Measurements from ENCODE around the gene MAP3K2.
"Not testable (repeated sequence)": the region's sequence is repeated elsewhere in the genome, so short reads cannot be mapped to it uniquely, and the experiment has no call there.

MAP3K2 gene

DNA sequence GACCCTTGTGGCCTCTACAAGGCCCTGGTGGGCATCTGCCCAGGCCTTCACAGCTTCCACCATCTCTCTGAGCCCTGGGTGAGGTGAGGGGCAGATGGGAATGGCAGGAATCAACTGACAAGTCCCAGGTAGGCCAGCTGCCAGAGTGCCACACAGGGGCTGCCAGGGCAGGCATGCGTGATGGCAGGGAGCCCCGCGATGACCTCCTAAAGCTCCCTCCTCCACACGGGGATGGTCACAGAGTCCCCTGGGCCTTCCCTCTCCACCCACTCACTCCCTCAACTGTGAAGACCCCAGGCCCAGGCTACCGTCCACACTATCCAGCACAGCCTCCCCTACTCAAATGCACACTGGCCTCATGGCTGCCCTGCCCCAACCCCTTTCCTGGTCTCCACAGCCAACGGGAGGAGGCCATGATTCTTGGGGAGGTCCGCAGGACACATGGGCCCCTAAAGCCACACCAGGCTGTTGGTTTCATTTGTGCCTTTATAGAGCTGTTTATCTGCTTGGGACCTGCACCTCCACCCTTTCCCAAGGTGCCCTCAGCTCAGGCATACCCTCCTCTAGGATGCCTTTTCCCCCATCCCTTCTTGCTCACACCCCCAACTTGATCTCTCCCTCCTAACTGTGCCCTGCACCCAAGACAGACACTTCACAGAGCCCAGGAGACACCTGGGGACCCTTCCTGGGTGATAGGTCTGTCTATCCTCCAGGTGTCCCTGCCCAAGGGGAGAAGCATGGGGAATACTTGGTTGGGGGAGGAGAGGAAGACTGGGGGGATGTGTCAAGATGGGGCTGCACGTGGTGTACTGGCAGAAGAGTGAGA is 32.5 kb upstream of the MAP3K2 start:
- DNase-seq = no peak

DNA sequence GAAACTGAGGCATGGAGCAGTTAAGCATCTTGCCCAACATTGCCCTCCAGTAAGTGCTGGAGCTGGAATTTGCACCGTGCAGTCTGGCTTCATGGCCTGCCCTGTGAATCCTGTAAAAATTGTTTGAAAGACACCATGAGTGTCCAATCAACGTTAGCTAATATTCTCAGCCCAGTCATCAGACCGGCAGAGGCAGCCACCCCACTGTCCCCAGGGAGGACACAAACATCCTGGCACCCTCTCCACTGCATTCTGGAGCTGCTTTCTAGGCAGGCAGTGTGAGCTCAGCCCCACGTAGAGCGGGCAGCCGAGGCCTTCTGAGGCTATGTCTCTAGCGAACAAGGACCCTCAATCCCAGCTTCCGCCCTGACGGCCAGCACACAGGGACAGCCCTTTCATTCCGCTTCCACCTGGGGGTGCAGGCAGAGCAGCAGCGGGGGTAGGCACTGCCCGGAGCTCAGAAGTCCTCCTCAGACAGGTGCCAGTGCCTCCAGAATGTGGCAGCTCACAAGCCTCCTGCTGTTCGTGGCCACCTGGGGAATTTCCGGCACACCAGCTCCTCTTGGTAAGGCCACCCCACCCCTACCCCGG is 31.8 kb upstream of the MAP3K2 start:
- no peak for DNase-seq

DNA sequence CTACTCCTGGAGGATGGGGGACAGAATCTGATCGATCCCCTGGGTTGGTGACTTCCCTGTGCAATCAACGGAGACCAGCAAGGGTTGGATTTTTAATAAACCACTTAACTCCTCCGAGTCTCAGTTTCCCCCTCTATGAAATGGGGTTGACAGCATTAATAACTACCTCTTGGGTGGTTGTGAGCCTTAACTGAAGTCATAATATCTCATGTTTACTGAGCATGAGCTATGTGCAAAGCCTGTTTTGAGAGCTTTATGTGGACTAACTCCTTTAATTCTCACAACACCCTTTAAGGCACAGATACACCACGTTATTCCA is 31.3 kb upstream of the MAP3K2 start:
- no peak for DNase-seq

DNA sequence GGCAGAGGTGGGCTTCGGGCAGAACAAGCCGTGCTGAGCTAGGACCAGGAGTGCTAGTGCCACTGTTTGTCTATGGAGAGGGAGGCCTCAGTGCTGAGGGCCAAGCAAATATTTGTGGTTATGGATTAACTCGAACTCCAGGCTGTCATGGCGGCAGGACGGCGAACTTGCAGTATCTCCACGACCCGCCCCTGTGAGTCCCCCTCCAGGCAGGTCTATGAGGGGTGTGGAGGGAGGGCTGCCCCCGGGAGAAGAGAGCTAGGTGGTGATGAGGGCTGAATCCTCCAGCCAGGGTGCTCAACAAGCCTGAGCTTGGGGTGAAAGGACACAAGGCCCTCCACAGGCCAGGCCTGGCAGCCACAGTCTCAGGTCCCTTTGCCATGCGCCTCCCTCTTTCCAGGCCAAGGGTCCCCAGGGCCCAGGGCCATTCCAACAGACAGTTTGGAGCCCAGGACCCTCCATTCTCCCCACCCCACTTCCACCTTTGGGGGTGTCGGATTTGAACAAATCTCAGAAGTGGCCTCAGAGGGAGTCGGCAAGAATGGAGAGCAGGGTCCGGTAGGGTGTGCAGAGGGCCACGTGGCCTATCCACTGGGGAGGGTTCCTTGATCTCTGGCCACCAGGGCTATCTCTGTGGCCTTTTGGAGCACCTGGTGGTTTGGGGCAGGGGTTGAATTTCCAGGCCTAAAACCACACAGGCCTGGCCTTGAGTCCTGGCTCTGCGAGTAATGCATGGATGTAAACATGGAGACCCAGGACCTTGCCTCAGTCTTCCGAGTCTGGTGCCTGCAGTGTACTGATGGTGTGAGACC is 30.7 kb upstream of the MAP3K2 start, which contains the start of gene PROC:
TSS of gene PROC (plus strand) at position 128 of the 812 bp plus-strand sequence. CDS start 1,516 bp downstream, outside the sequence.
- no peak for DNase-seq

DNA sequence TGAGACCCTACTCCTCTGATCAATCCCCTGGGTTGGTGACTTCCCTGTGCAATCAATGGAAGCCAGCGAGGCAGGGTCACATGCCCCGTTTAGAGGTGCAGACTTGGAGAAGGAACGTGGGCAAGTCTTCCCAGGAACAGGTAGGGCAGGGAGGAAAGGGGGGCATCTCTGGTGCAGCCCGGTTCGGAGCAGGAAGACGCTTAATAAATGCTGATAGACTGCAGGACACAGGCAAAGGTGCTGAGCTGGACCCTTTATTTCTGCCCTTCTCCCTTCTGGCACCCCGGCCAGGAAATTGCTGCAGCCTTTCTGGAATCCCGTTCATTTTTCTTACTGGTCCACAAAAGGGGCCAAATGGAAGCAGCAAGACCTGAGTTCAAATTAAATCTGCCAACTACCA is 29.6 kb upstream of the MAP3K2 start:
- DNase-seq = no peak

DNA sequence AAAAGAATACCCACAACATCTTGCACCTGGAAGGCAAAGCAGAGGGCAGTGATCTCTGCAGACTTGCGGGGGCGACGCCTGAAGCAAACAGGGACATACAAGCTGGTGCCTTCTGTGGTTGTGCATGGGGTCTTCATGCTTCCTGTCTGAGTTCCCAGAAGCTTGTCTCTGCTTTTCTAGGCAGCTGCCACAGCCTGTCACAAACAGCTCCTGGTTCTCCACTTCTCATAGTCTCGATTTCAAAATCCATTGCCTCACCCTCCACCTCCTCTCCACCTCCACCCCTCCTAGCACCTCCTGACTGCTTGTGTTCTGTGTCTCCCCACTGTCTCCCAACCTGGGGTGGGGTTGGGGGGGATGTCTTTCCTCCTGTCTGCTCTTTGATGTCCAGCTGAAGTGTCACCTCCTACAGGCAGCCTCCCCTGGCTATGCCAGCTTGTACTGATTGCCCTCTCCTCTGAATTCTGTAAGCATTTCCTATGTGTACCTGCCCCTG is 28.8 kb upstream of the MAP3K2 start:
- DNase-seq = peak; percentile 41

DNA sequence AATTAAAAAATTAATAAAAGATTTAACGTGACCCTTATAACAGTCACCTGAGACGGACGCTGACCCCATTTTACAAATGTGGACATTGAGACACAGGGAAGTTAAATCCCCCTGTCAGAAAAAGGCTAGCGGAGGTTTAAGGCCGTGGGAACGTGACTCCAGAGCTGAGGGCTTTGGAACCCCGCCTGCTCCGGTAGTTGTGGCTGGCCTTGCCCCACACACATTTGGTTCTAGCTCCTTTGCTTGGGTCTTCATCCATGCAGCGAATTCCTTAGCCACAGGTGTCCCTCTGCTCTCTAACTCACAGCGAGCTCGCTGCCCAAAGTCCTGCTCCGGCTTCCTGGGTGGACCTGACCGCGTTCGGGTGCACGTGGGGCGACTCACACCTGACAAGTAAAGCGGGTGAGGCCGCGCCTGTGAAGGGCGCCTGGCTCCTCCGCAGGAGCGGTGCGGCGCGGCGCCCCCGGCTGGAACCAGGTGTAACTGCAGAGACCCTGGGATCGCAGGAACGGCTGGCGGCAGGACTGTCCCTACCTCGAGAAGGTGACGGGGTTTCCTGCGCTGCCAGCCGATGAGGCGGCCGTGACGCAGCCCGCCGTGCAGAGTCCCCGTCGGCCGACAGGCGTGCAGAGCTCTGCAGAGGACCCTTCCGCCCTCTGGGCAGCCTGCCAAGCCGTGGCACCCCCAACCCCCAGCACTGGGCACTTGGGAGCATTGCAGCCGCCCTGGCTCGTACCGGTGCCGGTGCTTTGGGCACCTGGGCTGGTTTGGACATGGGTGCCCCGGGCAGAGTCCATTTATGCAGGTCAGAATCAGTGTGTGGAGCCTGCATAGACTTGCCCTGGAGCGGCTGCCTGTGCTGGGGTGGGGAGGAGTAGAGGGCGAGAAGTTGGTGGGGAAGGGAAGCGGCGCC is 28.1 kb upstream of the MAP3K2 start:
- DNase-seq = peak; percentile 82

DNA sequence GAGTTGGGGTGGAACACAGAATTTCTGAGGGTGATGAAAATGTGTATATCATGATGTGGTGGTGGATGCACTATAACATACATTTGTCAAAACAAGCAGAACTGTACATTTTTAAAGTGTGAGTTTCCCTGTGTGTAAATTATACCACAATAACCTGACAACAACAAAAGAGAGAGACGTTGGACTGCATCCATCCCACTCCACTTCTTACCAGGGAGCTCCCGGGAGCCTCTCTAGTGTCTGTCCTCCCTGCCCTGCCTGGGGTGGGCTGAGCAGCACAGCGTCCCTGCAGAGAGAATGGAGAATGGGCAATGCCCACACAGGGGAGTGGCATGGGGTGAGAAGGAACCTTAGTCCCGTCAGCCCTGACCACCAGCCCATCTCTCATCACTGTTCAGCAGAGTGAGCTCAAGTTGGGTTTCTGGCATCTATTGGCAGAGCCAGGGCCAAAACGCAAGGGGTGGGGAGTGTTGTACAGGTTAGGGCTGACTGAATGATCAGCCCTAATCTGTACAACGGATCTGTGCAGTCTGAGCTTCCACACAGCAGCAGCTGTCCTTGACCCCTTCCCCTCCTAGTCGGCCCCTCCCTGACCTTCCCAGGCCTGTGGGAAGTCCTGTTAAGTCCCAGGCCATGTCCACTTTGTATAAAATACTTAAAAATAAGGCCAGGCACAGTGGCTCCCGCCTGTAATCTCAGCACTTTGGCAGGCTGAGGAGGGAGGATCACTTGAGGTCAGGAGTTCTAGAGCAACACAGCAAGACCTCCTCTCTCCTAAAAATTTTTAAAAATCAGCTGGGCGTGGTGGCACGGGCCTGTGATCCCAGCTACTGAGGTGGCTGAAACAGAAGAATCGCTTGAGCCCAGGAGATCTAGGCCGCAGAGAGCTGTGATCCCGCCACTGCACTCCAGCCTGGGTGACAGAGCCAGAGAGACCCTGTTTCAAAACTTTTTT is 27.1 kb upstream of the MAP3K2 start:
- DNase-seq = no peak

DNA sequence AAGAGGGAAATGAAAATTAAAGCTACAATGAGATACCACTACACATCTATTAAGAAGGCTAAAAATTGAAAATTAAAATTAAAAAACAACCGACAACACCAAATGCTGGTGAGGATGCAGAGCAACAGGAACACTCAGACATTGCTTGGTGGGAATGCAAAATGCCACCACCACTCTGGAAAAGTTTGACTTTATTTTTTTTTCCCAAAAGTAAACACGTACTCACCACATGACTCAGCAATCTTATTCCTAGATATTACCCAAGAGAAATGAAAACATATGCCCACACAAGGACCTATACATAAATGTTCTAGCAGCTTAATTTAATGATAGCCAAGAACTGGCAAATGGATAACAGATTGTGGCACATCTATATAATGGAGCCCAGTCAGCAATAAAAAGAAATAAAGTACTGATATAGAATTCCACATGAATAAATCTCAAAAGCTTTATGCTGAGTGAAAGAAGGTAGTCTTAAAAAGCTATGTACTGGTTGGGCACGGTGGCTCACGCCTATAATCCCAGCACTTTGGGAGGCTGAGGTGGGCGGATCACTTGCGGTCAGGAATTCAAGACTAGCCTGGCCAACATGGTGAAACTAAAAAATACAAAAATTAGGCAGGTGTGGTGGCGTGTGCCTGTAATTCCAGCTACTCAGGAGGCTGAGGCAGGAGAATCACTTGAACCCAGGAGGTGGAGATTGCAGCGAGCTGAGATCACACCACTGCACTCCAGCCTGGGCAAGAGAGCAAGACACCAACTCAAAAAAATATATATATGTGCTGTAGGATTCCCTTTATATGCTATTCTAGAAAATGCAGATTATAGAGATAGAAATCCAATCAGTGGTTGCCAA is 26.2 kb upstream of the MAP3K2 start:
- no peak for DNase-seq

DNA sequence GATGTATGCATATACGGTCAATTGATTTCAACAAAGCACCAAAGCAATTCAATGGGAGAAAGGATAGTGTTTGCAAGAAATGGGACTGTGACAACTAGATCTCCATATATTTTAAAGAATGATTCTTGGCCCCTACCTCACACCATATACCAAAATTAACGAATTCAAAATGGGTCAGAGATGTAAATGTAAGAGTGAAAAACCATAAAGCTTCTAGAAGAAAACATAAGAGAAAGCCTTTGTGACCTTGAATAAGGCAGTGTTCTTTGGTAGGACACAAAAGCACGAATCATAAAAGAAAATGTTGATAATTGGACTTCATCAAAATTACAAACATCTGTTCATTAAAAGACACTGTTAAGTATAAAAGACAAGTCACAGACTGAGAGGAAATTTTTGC is 25.4 kb upstream of the MAP3K2 start:
- DNase-seq = no peak

DNA sequence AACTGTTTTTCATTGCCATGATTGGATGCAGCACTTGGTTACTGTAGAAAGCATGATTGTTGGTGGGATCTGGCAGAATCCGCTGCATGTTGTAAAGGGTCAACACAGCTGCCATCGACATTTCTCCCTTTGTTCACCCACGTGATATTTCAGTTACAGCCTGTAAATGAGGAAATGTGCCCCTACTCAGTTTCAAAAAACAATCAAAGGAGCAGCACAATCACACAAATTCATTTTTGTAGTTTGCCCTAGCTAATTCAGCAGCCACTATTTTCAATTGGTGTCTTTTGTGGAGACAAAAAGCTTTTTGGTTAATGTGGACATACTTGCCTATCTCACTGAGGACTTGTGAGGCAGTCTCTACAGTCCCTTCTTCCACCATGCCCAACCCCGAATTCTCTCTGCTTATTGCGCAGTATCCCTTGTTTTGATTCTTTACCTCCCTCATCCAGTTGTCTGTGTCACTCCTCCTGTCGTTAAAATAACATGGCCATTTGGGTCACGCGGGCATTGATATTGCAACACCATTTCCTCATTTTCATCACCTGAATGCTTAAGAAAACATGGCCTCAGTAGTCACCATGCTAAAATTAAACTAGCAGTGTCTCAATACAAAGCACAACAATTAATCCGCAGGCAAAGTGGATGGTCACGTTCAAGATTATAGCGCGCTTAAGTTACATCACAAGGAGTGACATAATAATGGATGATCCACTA is 24.0 kb upstream of the MAP3K2 start:
- DNase-seq = no peak

DNA sequence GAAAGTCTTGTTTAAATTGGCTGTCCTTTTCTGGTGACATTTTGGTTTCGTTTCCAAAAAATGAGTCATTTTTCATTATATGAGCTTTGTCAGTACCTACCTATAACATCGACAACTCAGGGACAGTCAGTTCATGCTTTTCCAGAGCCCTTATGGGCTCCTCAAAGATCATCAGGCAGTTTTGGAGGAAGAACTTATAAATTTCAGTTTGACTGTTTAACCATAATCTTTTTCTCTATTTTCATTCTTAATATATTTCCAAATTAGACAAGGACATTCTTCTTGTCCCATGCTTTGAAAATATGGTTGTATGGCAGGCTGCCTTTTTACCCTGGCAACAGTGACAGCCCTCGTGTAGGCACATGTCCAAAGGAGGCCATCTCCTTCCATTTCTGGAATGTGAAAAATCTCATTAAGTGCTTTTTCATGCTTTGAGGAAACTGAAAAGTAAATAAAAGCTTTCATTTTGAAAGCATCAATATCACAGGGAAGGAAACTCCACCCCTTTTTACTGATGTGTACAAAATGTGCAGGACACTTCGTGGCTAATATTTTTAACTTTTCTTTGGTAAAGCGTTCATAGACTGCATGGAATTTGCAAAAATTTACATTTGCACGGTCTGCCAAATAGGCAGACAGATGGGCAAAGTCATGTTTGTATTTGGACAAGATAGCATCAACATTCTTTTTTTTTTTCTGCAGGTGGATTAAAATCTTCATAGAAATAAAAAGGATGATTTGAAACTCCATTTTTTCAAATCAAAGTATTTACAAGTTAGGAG is 23.3 kb upstream of the MAP3K2 start:
- no peak for DNase-seq

DNA sequence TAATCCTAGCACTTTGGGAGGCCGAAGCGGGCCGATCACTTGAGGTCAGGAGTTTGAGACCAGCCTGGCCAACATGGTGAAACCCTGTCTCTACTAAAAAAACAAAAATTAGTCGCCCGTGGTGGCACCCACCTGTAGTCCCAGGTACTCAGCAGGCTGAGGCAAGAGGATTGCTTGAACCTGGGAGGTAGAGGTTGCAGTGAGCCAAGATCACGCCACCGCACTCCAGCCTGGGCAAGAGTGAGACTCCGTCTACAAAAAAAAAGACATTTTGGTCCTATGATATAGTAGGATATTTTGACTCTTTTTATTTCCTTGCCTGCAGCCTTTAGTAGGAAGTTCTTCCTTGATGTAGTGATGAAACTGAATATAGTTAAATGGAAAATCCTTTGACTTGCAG is 21.9 kb upstream of the MAP3K2 start:
- DNase-seq = not testable (repeated sequence)

DNA sequence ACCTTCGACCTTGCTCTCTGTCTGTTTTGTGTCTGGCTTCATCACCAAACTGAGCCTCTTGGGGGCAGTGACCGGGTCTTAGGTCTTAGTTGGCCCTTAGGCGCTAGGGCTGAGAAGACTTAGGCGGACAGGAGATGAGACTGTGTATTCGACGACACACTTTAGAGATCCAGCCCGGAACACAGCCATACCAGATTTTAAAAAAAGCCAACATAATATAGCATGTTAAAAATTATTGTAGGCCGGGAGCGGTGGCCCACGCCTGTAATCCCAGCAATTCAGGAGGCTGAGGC is 21.0 kb upstream of the MAP3K2 start:
- no peak for DNase-seq

DNA sequence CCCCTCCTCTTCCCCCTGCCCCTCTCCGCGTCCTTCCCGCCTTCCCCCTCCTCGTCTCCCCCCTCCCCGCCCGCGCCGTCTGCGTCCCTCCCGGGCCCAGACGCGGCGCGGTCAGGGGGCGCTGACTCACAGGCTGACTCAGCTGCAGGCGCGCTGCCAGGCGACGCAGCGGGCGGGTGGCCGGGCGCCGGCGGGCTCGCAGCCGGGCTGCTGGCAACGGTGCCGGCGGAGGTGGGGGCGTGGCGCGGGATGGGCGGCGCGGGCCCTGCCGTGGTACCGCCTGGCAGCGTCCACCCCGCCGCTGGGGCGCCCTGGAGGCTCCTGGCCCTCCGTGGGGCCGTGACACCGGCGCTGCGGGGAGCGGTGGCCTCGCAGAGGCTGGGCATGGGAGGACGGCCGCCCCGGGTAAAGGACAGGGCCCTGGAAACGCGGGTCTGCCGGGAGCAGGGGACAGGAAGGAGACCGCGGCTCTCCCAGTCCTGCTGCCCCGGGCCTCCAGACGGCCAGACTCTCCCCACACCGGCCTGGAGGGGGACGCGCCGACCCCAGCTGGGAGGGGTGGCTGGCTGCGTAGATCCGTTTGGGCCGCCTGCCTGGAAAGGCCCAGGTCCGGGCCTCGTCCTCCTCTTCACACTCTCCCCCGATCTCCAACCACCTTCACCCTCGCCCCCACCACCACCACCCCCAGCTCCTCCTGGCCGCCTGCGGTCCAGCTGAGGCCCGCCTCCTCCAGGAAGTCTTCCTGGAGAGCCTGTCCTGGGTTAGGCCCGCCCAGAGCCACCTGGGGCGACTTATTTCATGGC is 20.4 kb upstream of the MAP3K2 start:
- peak; percentile 80 for DNase-seq

DNA sequence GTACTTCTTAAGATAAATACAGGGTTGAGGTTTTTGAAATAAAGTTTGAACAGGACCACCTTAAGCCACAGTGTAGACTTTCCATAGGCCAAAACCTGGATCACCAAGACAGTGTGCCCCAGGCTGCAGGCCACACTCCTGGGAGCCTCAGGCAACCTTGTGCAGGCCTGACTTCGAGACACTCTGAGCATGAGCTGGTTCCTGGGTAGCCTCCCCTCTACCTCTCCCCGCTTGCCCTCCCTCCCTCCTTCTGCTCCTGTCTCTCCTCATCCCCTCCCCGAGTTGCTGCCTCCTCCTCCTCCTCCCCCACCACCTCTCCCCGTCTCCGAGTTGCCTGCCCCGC is 19.9 kb upstream of the MAP3K2 start:
- no peak for DNase-seq

DNA sequence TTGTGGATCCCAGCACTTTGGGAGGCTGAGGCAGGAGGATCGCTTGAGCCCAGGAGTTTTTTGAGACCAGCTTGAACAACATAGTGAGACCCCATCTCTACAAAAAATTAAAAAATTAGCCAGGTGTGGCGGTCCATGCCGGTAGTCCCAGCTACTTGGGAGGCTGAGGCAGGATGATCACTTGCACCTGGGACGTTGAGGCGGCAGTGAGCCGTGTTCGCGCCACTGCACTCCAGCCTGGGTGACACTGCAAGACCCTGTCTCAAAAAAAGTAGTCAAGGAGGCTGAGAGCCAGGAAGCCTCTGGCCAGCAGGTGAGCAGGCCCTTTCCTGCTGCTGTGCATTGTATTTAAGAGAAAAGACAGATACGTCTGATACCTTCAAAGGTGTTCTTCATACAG is 19.3 kb upstream of the MAP3K2 start:
- no peak for DNase-seq

DNA sequence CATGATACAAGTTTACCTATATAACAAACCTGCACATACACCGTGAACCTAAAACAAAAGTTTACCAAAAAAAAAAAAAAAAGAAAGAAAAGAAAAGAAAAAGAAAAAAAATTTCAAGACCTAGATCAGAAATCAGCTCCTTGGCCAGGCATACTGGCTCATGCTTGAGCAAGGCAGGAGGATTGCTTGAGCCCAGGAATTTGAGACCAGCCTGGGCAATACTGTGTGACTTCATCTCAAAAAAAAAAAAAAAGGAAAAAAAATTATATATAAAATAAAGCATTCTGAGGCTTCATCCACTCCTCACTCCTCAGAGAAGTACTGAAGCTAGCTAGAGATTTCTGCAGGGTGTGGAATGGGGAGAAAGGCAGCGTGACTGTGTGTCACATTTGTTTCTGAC is 18.7 kb upstream of the MAP3K2 start:
- no peak for DNase-seq

DNA sequence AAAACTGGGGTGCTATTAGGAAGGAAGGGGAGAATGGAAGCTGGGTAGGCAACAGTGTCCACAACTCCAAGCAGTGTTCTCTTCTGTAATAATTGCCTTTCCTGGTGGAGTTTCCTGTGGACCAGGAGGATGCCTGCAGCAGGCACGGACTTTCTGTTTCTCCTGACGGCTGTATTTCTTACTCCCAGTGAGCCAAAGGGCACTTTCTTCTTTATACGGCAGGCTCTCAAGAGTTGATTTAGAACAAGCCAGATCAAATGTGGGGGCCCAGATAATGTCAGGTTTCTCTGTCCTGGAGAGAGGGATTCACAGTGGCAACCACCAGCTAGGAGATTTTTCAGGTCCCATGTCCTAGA is 17.5 kb upstream of the MAP3K2 start:
- DNase-seq = no peak

Measured in NCI-H510A treated with DMSO at 0.1 percent for 48 hours (cell line).